H54 (cell line): Measurements from ENCODE around the gene LTBP4.
"Not testable (repeated sequence)": the region's sequence is repeated elsewhere in the genome, so short reads cannot be mapped to it uniquely, and the experiment has no call there.

Experiments used
- DNase-seq: peaks from one replicate; pipeline ENCODE4 v3.0.0; 2011; ENCODE audit warnings: low spot score, mixed read lengths; ENCODE audit not compliant: insufficient read length
- FAIRE-seq: peaks from 3 replicates; lab custom pipeline; 2011; peaks lifted over from hg19 to GRCh38; lab: Jason Lieb, UNC
- POLR2A ChIP-seq: IDR thresholded peaks from 2 replicates; pipeline ENCODE4 v1.6.1; 2011; ENCODE audit warnings: low read depth, mild to moderate bottlenecking, low read length

LTBP4 gene, protein sequence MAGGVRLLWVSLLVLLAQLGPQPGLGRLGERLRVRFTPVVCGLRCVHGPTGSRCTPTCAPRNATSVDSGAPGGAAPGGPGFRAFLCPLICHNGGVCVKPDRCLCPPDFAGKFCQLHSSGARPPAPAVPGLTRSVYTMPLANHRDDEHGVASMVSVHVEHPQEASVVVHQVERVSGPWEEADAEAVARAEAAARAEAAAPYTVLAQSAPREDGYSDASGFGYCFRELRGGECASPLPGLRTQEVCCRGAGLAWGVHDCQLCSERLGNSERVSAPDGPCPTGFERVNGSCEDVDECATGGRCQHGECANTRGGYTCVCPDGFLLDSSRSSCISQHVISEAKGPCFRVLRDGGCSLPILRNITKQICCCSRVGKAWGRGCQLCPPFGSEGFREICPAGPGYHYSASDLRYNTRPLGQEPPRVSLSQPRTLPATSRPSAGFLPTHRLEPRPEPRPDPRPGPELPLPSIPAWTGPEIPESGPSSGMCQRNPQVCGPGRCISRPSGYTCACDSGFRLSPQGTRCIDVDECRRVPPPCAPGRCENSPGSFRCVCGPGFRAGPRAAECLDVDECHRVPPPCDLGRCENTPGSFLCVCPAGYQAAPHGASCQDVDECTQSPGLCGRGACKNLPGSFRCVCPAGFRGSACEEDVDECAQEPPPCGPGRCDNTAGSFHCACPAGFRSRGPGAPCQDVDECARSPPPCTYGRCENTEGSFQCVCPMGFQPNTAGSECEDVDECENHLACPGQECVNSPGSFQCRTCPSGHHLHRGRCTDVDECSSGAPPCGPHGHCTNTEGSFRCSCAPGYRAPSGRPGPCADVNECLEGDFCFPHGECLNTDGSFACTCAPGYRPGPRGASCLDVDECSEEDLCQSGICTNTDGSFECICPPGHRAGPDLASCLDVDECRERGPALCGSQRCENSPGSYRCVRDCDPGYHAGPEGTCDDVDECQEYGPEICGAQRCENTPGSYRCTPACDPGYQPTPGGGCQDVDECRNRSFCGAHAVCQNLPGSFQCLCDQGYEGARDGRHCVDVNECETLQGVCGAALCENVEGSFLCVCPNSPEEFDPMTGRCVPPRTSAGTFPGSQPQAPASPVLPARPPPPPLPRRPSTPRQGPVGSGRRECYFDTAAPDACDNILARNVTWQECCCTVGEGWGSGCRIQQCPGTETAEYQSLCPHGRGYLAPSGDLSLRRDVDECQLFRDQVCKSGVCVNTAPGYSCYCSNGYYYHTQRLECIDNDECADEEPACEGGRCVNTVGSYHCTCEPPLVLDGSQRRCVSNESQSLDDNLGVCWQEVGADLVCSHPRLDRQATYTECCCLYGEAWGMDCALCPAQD (N-terminal part only)

DNA sequence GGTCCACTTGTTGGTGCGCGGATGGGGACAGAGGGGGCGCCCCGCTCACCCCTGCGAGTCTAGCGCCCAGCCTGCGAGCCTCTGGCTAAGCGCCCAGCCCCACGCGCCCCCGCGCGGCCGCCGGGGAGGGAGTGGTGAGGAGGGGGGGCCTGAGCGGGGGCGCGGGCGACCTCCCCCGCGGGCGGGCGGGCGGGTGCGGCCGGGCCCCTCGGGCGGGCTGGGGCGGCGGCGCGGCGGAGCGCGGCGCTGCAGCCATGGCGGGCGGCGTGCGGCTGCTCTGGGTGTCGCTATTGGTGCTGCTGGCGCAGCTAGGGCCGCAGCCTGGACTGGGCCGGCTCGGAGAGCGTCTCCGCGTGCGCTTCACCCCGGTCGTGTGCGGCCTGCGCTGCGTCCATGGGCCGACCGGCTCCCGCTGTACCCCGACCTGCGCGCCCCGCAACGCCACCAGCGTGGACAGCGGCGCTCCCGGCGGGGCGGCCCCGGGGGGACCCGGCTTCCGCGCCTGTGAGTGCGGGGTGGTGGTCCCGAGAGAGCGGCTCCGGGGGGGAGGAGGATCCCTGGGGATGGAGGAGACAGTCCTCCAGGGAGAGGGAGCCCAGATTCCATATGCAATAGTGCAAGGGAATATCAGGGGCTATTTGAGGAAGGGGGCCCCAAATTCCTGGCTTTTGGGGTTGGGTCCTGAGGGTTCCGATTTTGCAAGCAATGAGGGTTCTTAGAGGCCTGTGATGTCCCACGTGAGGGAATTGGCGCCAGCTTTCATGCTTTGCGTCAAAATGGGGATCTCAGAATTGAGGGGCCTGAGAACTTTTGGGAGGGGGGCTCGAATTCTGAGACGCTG, at the start of gene LTBP4:
Gene LTBP4 (plus strand): TSS at position 236 of the 841 bp plus-strand sequence. CDS start 19 bp downstream, at position 255.
- DNase-seq: no peak
- TF ChIP-seq POLR2A: no peak
- no peak for FAIRE-seq

DNA sequence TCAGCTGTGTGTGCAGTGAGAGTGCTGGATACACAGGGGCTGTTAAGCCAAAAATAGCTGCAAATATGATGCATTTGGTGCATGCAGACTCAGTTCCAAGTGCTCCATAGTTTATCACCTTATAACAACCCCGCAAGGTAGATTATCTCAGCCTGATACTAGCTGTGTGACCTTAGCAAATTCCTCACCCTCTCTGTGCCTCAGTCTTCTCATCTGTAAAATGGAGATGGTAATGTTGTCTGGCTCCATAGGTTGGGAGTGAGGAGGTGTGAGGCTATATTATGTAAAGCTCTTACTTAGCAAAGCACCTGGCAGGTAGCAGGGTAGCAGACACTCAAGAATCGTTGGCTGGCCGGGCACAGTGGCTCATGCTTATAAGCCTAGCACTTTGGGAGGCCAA, 48.3 kb upstream of the LTBP4 start:
- DNase-seq (no peak), FAIRE-seq (no peak)
- no peak for TF ChIP-seq POLR2A

DNA sequence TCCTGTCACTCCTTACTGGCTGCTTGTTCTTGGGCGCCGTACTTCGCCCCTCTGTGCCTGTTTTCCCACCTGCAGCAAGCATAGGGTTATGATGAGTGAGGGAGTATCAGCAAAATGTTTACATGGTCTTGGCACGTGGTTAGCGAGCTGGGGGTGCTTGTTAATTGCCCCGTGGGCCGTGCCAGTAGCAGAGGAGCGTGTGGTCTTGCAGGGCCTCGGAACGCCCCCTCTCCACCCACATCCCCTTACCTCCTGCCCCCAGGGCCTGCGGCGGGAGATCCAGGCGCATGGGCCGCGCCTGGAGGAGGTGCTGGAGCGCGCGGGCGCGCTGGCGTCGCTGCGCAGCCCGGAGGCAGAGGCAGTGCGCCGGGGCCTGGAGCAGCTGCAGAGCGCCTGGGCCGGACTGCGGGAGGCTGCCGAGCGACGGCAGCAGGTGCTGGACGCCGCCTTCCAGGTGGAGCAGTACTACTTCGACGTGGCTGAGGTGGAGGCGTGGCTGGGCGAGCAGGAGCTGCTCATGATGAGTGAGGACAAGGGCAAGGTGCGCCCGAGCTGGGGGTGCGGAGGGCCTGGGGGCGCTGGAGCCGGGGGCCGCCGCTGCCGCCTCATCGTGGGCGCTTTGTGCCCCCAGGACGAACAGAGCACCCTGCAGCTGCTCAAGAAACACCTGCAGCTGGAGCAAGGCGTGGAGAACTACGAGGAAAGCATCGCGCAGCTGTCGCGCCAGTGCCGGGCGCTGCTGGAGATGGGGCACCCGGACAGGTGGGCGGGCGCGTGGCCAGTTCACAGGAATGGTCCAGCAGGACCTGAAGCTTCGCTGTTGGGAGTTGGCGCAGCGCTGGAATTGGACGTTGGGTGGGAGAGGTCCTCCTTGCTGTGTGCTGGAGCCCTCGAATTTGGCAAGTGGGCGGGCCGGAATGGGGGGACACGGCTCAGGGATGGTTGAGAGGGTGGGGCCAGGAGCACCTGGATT, 47.0 kb upstream of the LTBP4 start:
- no peak for TF ChIP-seq POLR2A
- no peak for FAIRE-seq
- DNase-seq: no peak

DNA sequence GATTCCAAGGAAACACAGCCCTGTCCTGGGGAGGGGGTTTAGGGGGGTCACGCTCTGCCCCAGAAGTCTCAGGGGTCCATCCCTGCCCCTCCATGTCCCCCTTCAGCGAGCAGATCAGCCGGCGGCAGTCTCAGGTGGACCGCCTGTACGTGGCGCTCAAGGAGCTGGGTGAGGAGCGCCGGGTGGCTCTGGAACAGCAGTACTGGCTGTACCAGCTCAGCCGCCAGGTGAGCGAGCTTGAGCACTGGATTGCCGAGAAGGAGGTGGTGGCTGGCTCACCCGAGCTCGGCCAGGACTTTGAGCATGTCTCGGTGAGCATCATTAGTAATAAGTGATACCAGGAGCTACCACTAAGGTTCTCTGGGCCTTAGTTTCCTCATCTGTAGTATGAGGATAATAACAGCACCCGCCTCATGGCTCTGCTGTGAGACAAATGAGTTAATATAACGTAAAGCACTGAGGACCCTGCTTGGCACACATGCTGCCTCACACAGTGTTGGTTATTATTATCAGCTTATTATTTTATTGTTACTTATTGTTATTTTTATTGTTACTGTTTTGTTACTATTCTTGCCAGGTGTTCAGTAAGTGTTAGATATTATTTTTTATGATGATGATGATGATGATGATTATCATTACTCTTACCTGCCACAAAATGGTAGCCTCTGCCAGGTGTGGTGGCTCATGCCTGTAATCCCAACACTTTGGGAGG, 45.0 kb upstream of the LTBP4 start:
- TF ChIP-seq POLR2A: no peak
- FAIRE-seq (no peak), DNase-seq (no peak)

DNA sequence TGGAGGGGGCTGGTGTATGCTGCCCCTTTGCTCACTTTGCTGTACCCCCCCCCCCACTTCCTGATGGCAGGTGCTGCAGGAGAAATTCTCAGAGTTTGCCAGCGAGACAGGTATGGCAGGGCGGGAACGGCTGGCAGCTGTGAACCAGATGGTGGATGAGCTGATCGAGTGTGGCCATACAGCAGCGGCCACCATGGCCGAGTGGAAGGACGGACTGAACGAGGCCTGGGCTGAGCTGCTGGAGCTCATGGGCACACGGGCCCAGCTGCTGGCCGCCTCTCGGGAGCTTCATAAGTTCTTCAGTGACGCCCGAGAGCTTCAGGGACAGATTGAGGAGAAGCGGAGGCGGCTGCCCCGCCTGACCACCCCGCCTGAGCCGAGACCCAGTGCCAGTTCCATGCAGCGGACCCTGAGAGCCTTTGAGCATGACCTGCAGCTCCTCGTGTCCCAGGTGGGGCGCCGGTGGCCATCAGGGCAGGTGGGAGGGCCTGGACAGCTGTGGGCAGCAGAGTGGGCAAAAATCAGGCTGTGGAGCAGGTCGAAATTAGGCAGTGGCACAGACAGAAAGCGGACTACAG, 44.1 kb upstream of the LTBP4 start:
- no peak for FAIRE-seq
- no peak for TF ChIP-seq POLR2A
- DNase-seq: no peak

DNA sequence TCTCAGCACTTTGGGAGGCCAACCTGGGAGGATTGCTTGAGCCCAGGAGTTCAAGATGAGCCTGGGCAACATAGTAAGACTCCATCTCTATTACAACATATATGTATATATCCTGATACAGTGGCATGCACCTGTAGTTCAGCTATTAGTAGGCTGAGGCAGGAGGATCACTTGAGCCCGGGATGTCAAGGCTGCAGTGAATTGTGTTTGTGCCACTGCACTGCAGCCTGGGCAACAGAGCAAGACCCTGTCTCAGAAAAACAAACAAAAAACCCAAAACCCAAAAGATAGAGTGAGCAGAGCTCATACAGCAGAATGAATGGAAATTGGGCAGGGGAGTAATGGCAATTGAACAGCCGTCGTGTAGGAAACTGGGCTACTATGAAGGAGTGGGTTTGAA, 41.8 kb upstream of the LTBP4 start:
- DNase-seq: no peak
- no peak for TF ChIP-seq POLR2A
- FAIRE-seq: no peak

DNA sequence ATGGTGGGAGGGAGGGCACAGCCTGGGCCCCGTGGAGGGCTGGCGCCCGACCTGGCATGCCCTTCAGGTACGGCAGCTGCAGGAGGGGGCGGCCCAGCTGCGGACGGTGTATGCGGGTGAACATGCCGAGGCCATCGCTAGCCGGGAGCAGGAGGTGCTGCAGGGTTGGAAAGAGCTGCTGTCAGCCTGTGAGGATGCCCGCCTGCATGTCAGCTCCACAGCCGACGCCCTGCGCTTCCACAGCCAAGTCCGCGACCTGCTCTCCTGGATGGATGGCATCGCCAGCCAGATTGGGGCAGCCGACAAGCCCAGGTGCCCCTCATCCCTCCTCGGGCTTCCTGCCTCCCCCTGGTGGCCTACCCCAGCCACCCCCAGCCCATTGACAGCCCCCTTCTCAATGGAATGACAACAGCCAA, 41.1 kb upstream of the LTBP4 start:
- FAIRE-seq (no peak), DNase-seq (no peak)

DNA sequence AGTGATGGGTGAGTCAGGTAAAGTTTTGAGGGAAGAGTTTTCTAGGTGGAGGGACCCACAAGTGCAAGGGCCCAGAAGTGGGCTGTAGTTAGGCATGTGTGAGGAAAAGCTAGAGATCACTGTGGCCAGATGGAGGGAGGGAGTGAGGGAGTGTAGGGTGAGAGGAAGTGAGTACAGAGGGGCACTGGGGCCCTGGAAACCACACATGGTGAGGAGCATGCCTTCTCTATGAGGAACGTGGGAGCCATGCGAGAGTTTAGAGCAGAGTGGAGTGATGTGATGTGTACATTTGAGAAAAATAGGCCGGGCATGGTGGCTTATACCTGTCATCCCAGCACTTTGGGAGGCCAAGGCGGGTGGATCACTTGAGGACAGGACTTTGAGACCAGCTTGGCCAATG, 39.2 kb upstream of the LTBP4 start:
- no peak for TF ChIP-seq POLR2A
- FAIRE-seq (no peak), DNase-seq (no peak)

More for the DNA sequence above, 41.1 kb upstream of the LTBP4 start:
- TF ChIP-seq POLR2A: no peak

DNA sequence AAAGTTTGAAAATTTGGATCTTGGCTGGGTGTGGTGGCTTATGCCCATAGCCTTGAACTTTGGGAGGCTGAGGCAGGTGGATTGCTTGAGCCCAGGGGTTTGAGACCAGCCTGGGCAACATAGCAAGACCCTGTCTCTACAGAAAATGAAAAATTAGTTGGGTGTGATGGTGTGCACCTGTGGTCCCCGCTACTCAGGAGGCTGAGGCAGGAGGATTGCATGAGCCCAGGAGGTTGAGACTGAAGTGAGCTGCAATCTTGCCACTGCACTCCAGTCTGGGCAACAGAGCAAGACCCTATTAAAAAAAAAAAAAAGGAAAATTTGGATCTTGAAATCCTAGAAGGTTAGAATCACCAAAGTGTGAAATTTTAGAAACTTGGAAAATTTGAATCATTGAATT, 36.6 kb upstream of the LTBP4 start:
- DNase-seq, FAIRE-seq: not testable (repeated sequence)

DNA sequence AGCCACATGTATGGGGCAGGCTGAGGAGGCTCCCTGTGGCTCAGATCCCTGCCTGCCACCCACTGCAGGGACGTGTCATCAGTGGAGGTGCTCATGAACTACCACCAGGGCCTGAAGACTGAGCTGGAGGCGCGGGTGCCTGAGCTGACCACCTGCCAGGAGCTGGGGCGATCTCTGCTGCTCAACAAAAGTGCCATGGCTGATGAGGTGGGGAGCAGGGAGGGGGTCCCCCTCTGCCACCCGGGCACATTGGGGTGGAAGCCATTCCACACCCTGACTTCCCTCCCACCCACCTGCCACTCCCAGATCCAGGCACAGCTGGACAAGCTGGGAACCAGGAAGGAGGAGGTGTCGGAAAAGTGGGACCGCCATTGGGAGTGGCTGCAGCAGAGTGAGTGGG, 35.8 kb upstream of the LTBP4 start:
- no peak for TF ChIP-seq POLR2A
- no peak for FAIRE-seq
- no peak for DNase-seq
